ENCODE results near the gene ZNF664.

Gene ZNF664

GRCh38 chr12:123931686-123932321 is 41.2 kb upstream of the ZNF664 start:
- DNase-seq (ENCODE audit: low read depth): no peak
- H3K4me3 ChIP-seq (ENCODE audit: low read depth, low read length): no peak overlapping the region
- no peak for TF ChIP-seq CTCF (IDR thresholded peaks at IDR 0.05; ENCODE audit: low read depth, low read length, missing control alignments)

- no peak for TF ChIP-seq CTCF (IDR thresholded peaks at IDR 0.05; ENCODE audit: low read depth, low read length, missing control alignments)
- no peak overlapping the region for H3K4me3 ChIP-seq (ENCODE audit: low read depth, low read length)
- DNase-seq (ENCODE audit: low read depth): no peak
Observed at GRCh38 chr12:123933214-123933613, 39.8 kb upstream of the ZNF664 start.

GRCh38 chr12:123934016-123934620 is 38.9 kb upstream of the ZNF664 start:
- TF ChIP-seq CTCF (IDR thresholded peaks at IDR 0.05; ENCODE audit: low read depth, low read length, missing control alignments): no peak
- H3K4me3 ChIP-seq (ENCODE audit: low read depth, low read length): no peak overlapping the region
- DNase-seq (ENCODE audit: low read depth): no peak

- no peak for TF ChIP-seq CTCF (IDR thresholded peaks at IDR 0.05; ENCODE audit: low read depth, low read length, missing control alignments)
- DNase-seq (ENCODE audit: low read depth): no peak
Observed at GRCh38 chr12:123934829-123935228, 38.2 kb upstream of the ZNF664 start.

GRCh38 chr12:123935956-123936355 is 37.1 kb upstream of the ZNF664 start:
- TF ChIP-seq CTCF (IDR thresholded peaks at IDR 0.05; ENCODE audit: low read depth, low read length, missing control alignments): no peak
- no peak overlapping the region for H3K4me3 ChIP-seq (ENCODE audit: low read depth, low read length)
- DNase-seq (ENCODE audit: low read depth): no peak

More at GRCh38 chr12:123934829-123935228, 38.2 kb upstream of the ZNF664 start:
- H3K4me3 ChIP-seq (ENCODE audit: low read depth, low read length): no peak overlapping the region

GRCh38 chr12:123936471-123936870 is 36.5 kb upstream of the ZNF664 start:
- no peak overlapping the region for H3K4me3 ChIP-seq (ENCODE audit: low read depth, low read length)
- TF ChIP-seq CTCF (IDR thresholded peaks at IDR 0.05; ENCODE audit: low read depth, low read length, missing control alignments): no peak
- DNase-seq (ENCODE audit: low read depth): no peak
